ENCODE data around the gene TPCN1. TPM values are rescaled to one million over a fixed set of nuclear protein-coding genes. Genes with fewer than 3 reads are reported as not detected.

Gene TPCN1
- total and polyA plus RNA-seq, 3 experiments from 2014 or later = 10.1 to 24.1 (median 21.3) TPM

GRCh38 chr12:113253532-113254285, 32.4 kb downstream of the TPCN1 start:
- H3K27ac ChIP-seq (ENCODE audit: low read depth, low read length) = no peak overlapping the region
- CTCF ChIA-PET = no interaction called here

DNA sequence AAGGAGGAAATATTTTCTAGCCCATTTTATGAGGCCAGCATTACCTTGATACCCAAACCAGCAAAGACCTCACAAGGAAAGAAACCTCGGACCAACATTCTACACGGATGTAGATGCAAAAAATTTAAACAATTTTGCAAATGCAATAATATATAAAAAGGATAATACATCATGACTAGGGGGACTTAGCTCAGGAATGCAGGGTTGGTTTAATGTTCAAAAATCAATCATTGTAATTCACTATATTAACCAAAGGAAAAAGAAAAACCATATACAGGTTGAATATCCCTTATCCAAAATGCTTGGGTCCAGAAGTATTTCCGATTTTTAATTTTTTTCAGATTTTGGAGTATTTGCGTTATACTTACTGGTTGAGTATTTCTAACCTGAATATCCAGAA, 33.0 kb downstream of the TPCN1 start:
- POLR2A ChIA-PET = no interaction called here
- Histone ChIP-seq H3K27ac (ENCODE audit: low read depth, low read length) (no peak overlapping the region), H3K27me3 (ENCODE audit: insufficient read depth, low read length, poor library complexity, severe bottlenecking) (no peaks in the 10 kb centered on the region), H3K4me3 (ENCODE audit: low read length) (no peak overlapping the region), H3K36me3 (ENCODE audit: insufficient read depth, low read length) (no peaks in the 10 kb centered on the region), H3K9me3 (ENCODE audit: low read length) (peaks cover 6% of the 10 kb centered on the region), H3K4me1 (ENCODE audit: insufficient read depth, low read length) (peaks cover under 1% of the 10 kb centered on the region)
- Mint-ChIP-seq H3K4me3 (no peak overlapping the region), H3K9me3 (peaks cover 0 to 15% (median 7%) of the 10 kb centered on the region in 5 donors), H3K27ac (no peak overlapping the region), H3K4me1 (peaks cover 0 to 3% (median 3%) of the 10 kb centered on the region in 3 donors), H3K36me3 (peaks cover 15 to 29% (median 18%) of the 10 kb centered on the region in 3 donors), H3K27me3 (no peaks in the 10 kb centered on the region)
- CTCF ChIA-PET = no interaction called here
- no peak for DNase-seq

More at GRCh38 chr12:113253532-113254285, 32.4 kb downstream of the TPCN1 start:
- Histone ChIP-seq H3K27me3 (ENCODE audit: insufficient read depth, low read length, poor library complexity, severe bottlenecking) (no peaks in the 10 kb centered on the region), H3K36me3 (ENCODE audit: insufficient read depth, low read length) (no peaks in the 10 kb centered on the region), H3K9me3 (ENCODE audit: low read length) (peaks cover 6% of the 10 kb centered on the region), H3K4me1 (ENCODE audit: insufficient read depth, low read length) (no peaks in the 10 kb centered on the region), H3K4me3 (ENCODE audit: low read length) (no peak overlapping the region)
- DNase-seq = no peak
- peaks cover 12 to 33% (median 18%) of the 10 kb centered on the region in 3 donors for H3K36me3 Mint-ChIP-seq
- no peaks in the 10 kb centered on the region for H3K4me1 Mint-ChIP-seq
- no peaks in the 10 kb centered on the region for H3K27me3 Mint-ChIP-seq
- peaks cover 0 to 15% (median 7%) of the 10 kb centered on the region in 5 donors for H3K9me3 Mint-ChIP-seq
- H3K4me3 Mint-ChIP-seq = no peak overlapping the region
- POLR2A ChIA-PET = no interaction called here
- no peak overlapping the region for H3K27ac Mint-ChIP-seq

DNA sequence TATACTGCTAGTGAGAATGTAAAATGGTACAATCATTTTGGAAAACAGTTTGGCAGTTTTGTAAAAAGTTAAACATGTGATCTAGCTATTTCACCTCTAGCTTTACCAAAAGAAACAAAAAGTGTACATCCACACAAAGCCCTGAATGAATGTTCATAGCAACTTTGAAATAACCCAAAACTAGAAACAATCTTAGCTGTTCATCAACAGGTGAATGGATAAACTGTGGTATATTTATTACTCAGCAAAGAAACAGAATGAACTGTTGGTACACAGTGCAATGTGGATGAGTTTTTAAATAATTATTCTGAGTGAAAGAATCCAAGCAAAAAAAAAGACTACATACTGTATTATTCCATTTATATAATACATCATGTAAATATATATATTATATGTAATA, 36.3 kb downstream of the TPCN1 start:
- ChIA-PET POLR2A (no interaction called here), CTCF (no interaction called here)
- no peak for DNase-seq
- no peak overlapping the region for H3K27ac Mint-ChIP-seq
- Histone ChIP-seq H3K4me1 (ENCODE audit: insufficient read depth, low read length) (peaks cover 33% of the 10 kb centered on the region), H3K27ac (ENCODE audit: low read depth, low read length) (no peak overlapping the region), H3K9me3 (ENCODE audit: low read length) (peaks cover 2% of the 10 kb centered on the region), H3K4me3 (ENCODE audit: low read length) (no peak overlapping the region), H3K36me3 (ENCODE audit: insufficient read depth, low read length) (no peaks in the 10 kb centered on the region), H3K27me3 (ENCODE audit: insufficient read depth, low read length, poor library complexity, severe bottlenecking) (no peaks in the 10 kb centered on the region)
- peaks cover 0 to 14% (median 6%) of the 10 kb centered on the region in 5 donors for H3K9me3 Mint-ChIP-seq
- H3K4me1 Mint-ChIP-seq = peaks cover 12 to 27% (median 19%) of the 10 kb centered on the region in 3 donors
- H3K4me3 Mint-ChIP-seq = no peak overlapping the region
- H3K27me3 Mint-ChIP-seq = no peaks in the 10 kb centered on the region
- H3K36me3 Mint-ChIP-seq = peaks cover 13 to 18% (median 14%) of the 10 kb centered on the region in 3 donors

GRCh38 chr12:113260127-113260526, 38.9 kb downstream of the TPCN1 start:
- Mint-ChIP-seq H3K4me1 (peaks cover 12 to 36% (median 23%) of the 10 kb centered on the region in 3 donors), H3K9me3 (no peaks in the 10 kb centered on the region), H3K36me3 (peaks cover 0 to 11% (median 6%) of the 10 kb centered on the region in 3 donors), H3K27ac (peak overlapping the region in 3 of 8 donors; percentile 13 to 53 (median 38)), H3K27me3 (no peaks in the 10 kb centered on the region), H3K4me3 (no peak overlapping the region)
- H3K9me3 ChIP-seq (ENCODE audit: low read length) = no peaks in the 10 kb centered on the region
- H3K27ac ChIP-seq (ENCODE audit: low read depth, low read length) = no peak overlapping the region
- DNase-seq = no peak
- no peaks in the 10 kb centered on the region for H3K36me3 ChIP-seq (ENCODE audit: insufficient read depth, low read length)
- POLR2A ChIA-PET = no interaction called here
- CTCF ChIA-PET = no interaction called here
- H3K27me3 ChIP-seq (ENCODE audit: insufficient read depth, low read length, poor library complexity, severe bottlenecking) = no peaks in the 10 kb centered on the region
- H3K4me3 ChIP-seq (ENCODE audit: low read length) = no peak overlapping the region
- H3K4me1 ChIP-seq (ENCODE audit: insufficient read depth, low read length) = peaks cover 49% of the 10 kb centered on the region

DNA sequence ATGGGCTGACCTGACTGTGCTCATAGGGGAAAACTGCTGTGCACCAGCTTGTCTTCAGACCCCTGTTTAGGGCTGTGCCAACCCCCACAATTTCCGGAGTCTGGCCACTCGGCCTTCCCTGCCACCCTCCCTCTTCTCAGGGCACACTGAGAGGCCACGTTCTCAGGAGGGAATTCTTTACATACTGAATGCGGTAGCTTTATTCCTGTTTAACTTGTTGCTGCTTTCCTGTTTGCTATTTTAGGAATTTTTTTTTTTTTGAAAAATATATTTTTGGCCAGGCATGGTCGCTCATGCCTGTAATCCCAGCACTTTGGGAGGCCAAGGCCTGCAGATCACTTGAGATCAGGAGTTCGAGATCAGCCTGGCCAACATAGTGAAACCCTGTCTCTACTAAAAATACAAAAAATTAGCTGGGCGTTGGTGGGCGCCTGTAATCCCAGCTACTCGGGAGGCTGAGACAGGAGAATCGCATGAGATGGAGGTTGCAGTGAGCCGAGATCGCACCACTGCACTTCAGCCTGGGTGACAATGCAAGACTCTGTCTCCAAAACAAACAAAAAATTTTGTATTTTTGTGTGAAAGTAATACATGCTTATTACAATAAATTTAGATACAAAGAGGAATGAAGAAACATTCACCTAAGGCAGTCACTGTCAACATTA, 39.5 kb downstream of the TPCN1 start:
- H3K27ac ChIP-seq (ENCODE audit: low read depth, low read length) = no peak overlapping the region
- H3K9me3 Mint-ChIP-seq = no peaks in the 10 kb centered on the region
- ChIA-PET POLR2A (interaction anchor here (0.6 kb wide), 1 partner anchor 152 kb away, joined by 6 read pairs; no protein-coding TSS in a partner anchor), CTCF (no interaction called here)
- no peaks in the 10 kb centered on the region for H3K27me3 Mint-ChIP-seq
- H3K27me3 ChIP-seq (ENCODE audit: insufficient read depth, low read length, poor library complexity, severe bottlenecking) = no peaks in the 10 kb centered on the region
- H3K4me1 Mint-ChIP-seq = peaks cover 12 to 36% (median 23%) of the 10 kb centered on the region in 3 donors
- H3K27ac Mint-ChIP-seq = peak overlapping the region in 1 of 8 donors; percentile 13
- no peak for DNase-seq
- H3K4me1 ChIP-seq (ENCODE audit: insufficient read depth, low read length) = peaks cover 49% of the 10 kb centered on the region
- H3K4me3 Mint-ChIP-seq = peak overlapping the region in 1 of 7 donors; percentile 23
- H3K36me3 ChIP-seq (ENCODE audit: insufficient read depth, low read length) = no peaks in the 10 kb centered on the region
- H3K4me3 ChIP-seq (ENCODE audit: low read length) = no peak overlapping the region
- H3K36me3 Mint-ChIP-seq = peaks cover 0 to 14% (median 7%) of the 10 kb centered on the region in 3 donors
- H3K9me3 ChIP-seq (ENCODE audit: low read length) = no peaks in the 10 kb centered on the region

DNA sequence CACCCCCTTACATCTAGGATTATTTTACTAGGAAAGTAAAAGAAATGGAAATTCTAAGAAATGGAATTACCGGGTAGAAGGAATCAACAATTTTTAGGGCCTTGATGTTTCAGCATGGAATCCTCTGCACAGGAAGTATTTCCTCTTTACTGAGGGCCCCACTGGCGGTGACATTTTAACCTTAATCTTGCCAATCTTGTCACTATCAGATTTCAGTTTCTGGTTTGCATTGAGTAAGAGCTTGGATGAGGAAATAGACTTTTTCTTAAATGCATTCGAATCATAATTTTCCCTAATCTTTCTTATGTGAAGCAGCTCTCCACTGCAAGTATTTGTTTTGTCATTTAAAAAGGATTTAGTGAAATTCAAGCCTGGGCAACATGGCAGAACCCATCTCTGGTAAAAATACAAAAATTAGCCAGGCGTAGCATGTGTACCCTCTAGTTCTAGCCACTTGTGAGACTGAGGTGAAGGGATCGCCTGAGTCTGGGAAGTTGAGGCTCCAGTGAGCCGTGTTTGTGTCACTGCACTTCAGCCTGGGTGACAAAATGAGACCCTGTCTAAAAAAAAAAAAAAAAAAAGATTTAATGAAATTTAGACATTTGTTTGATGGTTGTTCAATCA, 40.7 kb downstream of the TPCN1 start:
- peak overlapping the region in 3 of 7 donors; percentile 28 to 52 (median 31) for H3K4me3 Mint-ChIP-seq
- H3K9me3 ChIP-seq (ENCODE audit: low read length) = no peaks in the 10 kb centered on the region
- H3K27me3 ChIP-seq (ENCODE audit: insufficient read depth, low read length, poor library complexity, severe bottlenecking) = no peaks in the 10 kb centered on the region
- DNase-seq = peak in 1 of 5 donors; percentile 28
- peaks cover 0 to 25% (median 11%) of the 10 kb centered on the region in 3 donors for H3K36me3 Mint-ChIP-seq
- H3K36me3 ChIP-seq (ENCODE audit: insufficient read depth, low read length) = peaks cover 6% of the 10 kb centered on the region
- H3K27ac Mint-ChIP-seq = peak overlapping the region in 5 of 8 donors; percentile 11 to 81 (median 61)
- H3K27ac ChIP-seq (ENCODE audit: low read depth, low read length) = no peak overlapping the region
- H3K4me1 ChIP-seq (ENCODE audit: insufficient read depth, low read length) = peaks cover 49% of the 10 kb centered on the region
- H3K4me3 ChIP-seq (ENCODE audit: low read length) = peak overlapping the region; percentile 36
- no peaks in the 10 kb centered on the region for H3K27me3 Mint-ChIP-seq
- ChIA-PET POLR2A (interaction anchor here (0.6 to 0.8 kb wide), 2 partner anchors 54 to 124 kb away, joined by 3 read pairs; no protein-coding TSS in a partner anchor), CTCF (no interaction called here)
- H3K4me1 Mint-ChIP-seq = peaks cover 12 to 36% (median 23%) of the 10 kb centered on the region in 3 donors
- H3K9me3 Mint-ChIP-seq = no peaks in the 10 kb centered on the region

- Histone ChIP-seq H3K27ac (ENCODE audit: low read depth, low read length) (no peak overlapping the region), H3K4me1 (ENCODE audit: insufficient read depth, low read length) (peaks cover 49% of the 10 kb centered on the region), H3K4me3 (ENCODE audit: low read length) (no peak overlapping the region), H3K27me3 (ENCODE audit: insufficient read depth, low read length, poor library complexity, severe bottlenecking) (no peaks in the 10 kb centered on the region), H3K9me3 (ENCODE audit: low read length) (no peaks in the 10 kb centered on the region), H3K36me3 (ENCODE audit: insufficient read depth, low read length) (peaks cover 8% of the 10 kb centered on the region)
- H3K4me1 Mint-ChIP-seq = peaks cover 12 to 36% (median 23%) of the 10 kb centered on the region in 3 donors
- H3K36me3 Mint-ChIP-seq = peaks cover 0 to 32% (median 12%) of the 10 kb centered on the region in 3 donors
- H3K27me3 Mint-ChIP-seq = no peaks in the 10 kb centered on the region
- H3K27ac Mint-ChIP-seq = peak overlapping the region in 5 of 8 donors; percentile 23 to 81 (median 40)
- no peak for DNase-seq
- H3K4me3 Mint-ChIP-seq = peak overlapping the region in 1 of 7 donors; percentile 41
- POLR2A ChIA-PET = no interaction called here
- no peaks in the 10 kb centered on the region for H3K9me3 Mint-ChIP-seq
- CTCF ChIA-PET = no interaction called here
Observed at GRCh38 chr12:113262710-113263109, 41.4 kb downstream of the TPCN1 start.

All from CD8-positive, alpha-beta memory T cell (primary cell).